Mucosa of gallbladder (tissue), 1 donor: ENCODE results near the gene ADAMTS17. TPM values are rescaled to one million over a fixed set of nuclear protein-coding genes. Genes with fewer than 3 reads are reported as not detected.

Experiments
- DNase-seq: peaks from one replicate; pipeline ENCODE4 v3.0.0-alpha.2; 2020; ENCODE audit warnings: low spot score
- total RNA-seq: library from RNA; stranded (reverse); gene quantifications from one replicate; pipeline ENCODE4 v1.2.1, GENCODE V29; 2021
- donor health status: DM: no; HTN: no; CAD: no.

Gene ADAMTS17
- total RNA-seq, 1 donor from 2014 or later = 3.6 TPM

GRCh38 chr15:99976811-99977271 lies 364.9 kb downstream of the ADAMTS17 start:
- DNase-seq = no peak

DNA sequence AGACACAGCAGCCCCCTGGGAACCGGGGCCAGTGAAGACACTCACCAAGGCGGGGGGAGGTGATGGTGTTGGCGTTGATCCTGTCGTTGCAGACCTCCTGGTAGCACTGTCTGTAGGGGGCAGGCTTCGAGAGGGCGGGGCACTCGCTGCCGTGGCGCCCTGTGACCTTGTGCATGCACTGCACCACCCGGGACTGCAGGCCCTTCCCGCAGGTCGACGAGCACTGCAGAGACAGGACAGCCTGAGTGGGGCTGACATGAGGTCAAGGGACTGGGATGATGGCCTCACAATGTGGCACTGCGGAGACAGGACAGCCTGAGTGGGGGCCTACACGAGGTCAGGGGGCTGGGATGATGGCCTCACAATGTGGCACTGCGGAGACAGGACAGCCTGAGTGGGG lies 365.8 kb downstream of the ADAMTS17 start:
- no peak for DNase-seq

DNA sequence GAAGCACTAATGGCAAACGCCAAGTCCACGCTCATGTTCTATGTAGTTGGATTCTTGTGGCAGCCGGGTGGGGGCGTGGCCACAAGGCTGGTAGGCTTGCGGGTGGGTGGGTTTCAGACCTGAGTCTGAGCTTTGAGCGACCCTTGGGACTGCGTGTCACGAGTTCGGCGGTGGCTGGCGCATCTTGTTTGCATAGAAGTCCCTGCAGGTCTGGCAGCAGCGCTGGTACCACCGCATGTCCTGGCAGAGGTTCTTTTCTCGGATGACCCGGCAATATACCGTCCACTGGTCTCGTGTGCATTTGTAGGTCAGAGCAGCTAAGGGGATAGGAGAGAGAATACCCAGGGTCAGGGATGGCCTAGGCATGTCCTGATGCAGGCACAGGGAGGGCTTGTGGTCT lies 367.5 kb downstream of the ADAMTS17 start:
- no peak for DNase-seq

DNA sequence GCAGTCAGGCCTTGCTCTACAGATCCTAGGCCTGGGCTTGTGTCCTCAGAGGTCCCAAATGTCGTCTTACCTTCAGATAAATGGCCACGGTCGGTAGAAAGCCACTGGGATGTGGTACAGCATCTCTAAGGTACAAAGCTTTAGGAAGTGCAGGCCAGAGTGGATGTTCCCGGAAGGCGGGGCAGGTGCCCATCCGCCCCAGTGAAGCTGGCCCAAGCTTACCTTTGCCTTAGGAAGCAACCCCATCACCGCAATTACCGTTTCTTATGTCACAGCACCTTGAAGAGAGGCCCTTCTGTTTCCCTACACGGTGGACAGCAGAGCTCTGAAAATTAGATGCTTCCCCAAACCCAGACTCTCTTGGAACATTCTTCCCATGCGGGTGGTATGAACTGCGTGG lies 368.4 kb downstream of the ADAMTS17 start:
- no peak for DNase-seq

DNA sequence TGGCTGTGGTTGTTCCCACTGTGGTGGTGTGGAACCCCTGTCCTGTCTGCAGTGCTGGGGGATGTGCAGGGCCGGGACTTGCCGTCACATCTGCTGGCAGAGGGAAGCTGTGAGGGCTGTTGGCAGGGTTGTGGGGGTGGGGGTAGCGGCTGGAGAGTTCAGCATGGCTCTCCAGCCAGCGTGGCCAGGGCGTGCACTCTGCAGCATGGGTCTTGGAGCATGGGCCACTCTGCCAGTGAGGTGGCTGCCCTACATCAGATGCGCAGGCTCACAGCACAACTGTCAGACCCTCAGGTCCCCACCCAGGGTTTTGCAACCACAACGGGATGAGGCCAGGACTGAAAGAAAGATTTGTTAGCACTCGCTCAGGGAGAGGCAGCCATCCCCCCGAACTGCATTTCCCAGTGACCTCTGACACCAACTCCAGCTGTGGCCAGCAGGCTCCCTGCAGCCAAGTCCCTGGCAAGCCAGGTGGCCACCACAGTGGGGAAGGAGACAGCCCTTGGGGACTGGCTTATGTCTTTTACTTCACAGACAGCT lies 370.8 kb downstream of the ADAMTS17 start:
- no peak for DNase-seq

DNA sequence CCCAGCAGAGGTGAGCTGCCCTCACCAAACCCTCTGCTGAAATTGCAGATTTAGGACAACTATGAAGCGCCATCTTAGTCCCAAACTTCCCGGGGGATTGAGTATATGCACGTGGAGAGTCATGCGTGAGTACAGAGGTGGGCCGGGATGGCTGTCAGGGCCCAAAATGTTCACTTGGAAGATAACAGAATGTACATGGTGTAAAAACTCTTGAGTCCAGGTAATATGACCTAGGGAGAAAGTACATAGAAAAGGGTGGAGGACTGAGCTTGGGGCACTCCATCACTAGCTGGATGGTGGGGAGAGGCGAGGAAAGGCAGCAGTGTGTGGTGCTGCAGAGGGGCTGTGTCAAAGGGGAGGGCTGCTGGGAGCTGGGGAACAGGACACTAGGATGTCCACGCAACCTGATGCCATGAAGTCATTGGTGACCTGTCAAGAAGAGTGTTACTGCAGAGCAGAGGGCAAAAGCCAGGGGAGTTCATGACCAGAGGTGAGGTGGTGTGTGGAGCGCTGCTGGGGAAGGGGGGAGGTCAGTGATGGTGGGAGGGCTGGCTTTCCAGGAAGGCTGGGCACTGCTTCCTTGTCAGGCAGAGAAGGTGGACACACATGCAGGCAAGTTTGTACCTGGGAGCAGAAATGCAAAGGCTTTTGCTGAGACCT lies 372.4 kb downstream of the ADAMTS17 start:
- no peak for DNase-seq

DNA sequence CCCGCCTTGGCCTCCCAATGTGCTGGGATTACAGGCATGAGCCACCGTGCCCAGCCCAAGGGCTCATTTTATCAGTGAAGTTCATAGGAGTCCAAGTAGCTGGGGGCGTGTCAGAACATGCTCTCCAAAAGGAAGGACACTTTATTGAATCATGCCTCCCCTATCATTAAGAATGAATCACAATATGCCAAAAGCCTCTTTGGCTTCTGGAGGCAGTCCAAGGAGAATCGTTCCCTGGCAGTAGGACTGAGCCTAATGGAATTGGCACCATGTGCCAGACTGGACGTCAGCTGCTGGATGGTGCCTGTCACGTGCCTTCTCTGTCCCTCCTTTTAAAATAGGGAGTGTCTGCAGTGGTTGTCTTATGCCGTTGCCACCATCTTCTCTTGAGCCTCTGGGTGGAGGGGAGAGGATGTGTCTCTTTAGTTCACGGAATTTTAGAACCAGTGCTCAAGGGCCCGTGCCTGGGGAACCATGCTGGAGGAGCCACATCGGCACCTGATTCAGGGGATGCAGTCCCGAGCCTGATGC lies 373.9 kb downstream of the ADAMTS17 start:
- no peak for DNase-seq

DNA sequence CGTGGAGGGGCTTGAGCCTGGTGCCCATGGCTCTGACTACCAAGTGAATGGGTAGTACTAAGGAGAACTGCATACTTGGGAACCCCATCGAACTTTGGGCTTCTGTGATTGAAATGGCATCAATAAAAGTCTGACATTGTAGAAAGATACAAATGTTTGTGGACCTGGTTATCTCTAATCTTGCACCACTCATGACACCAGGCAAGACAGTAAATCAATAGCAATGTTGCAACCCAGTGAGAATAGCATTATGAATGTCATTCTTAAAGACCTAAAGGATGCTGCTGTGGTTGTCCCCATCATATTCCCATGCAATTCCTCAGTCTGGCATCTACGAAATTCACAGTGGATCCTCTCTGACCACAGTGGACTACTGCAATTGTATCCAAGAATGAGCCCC lies 375.0 kb downstream of the ADAMTS17 start:
- DNase-seq = no peak

GRCh38 chr15:99965376-99965775 lies 376.4 kb downstream of the ADAMTS17 start:
- no peak for DNase-seq

GRCh38 chr15:99963976-99964375 lies 377.8 kb downstream of the ADAMTS17 start:
- no peak for DNase-seq

GRCh38 chr15:99963096-99963825 lies 378.5 kb downstream of the ADAMTS17 start:
- DNase-seq = no peak

GRCh38 chr15:99962006-99962561 lies 379.7 kb downstream of the ADAMTS17 start:
- DNase-seq = no peak

DNA sequence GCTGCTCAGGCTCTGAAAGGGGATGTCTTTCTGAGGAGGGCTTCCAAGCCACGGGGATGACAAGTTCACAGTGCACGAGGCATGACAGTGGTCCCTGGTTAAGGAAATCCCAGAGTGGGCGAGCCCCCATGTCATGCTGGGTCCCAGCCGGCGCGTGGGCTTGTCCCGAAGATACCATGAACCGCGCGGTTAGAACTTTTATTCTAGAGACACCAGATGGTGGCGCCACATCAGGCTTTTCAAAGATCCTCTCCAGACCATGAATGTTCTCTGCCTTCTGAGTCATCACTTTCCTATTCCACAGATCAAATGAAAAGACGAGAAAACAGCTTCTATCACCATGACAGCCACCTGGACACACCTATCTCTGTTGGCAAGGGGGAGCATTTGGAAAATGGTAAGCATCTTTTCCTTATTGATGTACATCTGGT lies 380.7 kb downstream of the ADAMTS17 start:
- DNase-seq = no peak

- no peak for DNase-seq
These were observed 382.4 kb downstream of the ADAMTS17 start for GRCh38 chr15:99959326-99959725.

GRCh38 chr15:99958426-99959097 lies 383.2 kb downstream of the ADAMTS17 start:
- no peak for DNase-seq

DNA sequence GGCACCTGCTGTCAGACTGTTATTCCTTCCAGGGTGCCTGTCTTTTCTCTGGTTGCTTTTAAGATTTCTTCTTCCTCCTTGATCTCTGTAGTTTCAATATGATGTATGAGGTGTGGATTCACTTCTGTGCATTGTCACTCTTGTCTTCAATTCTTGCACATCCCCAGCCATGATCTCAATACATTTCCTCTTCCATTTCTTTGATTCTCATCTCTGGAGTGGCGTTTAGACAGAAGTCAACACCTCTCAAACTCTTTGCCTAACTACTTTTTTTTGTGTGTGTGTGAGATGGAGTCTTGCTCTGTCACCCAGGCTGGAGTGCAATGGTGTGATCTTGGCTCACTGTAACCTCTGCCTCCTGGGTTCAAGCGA lies 384.1 kb downstream of the ADAMTS17 start:
- DNase-seq = no peak

- no peak for DNase-seq
These were observed 384.7 kb downstream of the ADAMTS17 start for GRCh38 chr15:99956820-99957641.

- DNase-seq = no peak
These were observed 385.6 kb downstream of the ADAMTS17 start for GRCh38 chr15:99956022-99956775.

DNA sequence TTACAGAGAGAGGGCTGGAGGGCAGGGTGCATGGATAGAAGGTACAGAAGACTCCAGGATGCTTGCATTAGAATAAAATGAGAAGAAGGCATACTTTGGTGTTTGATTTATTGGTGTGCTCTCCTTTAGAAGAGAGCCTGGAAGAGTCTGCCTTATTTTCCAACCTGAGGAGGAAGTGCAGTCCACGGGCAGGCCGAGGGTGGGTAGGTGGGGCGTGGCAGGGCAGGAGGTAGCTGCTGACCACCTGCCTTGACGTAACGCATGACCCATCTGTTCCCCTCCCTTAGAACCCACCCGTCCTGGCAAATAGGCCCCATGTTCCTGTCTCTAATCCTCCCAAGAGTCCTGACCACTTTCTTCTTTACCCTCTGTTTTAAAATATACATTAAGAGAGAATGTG lies 386.2 kb downstream of the ADAMTS17 start:
- DNase-seq = no peak

DNA sequence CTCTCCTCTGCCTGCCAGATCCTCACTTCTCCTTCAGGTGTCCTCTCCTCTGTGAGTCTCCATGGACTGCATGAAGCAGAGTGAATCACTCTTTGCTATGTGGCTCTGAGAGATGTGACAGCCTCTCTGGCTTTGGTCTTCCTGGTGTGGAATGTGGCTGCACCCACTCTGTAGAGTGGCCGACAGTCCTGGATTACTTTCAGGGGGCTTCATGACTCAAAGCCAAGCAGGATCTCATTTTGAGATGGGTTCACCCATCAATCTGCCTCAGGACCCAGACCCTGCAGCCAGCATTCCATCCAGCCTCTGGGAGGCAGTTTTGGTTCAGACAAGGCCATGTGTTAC lies 386.6 kb downstream of the ADAMTS17 start:
- no peak for DNase-seq
